ENCODE data around the gene STAT3.
"Not testable (repeated sequence)": the region's sequence is repeated elsewhere in the genome, so short reads cannot be mapped to it uniquely, and the experiment has no call there.

- TF ChIP-seq SUZ12 (IDR thresholded peaks at IDR 0.05; ENCODE audit: extremely low read depth, insufficient read depth, insufficient read length); YY1 (IDR thresholded peaks at IDR 0.05; ENCODE audit: insufficient read depth, insufficient read length); ZNF274 (IDR thresholded peaks at IDR 0.05; ENCODE audit: low read depth, low read length): not testable (repeated sequence)
Measured at GRCh38 chr17:42297775-42298174, 90.5 kb downstream of the STAT3 start.

Measured in NT2/D1 (cell line).